HG03060 (cell line): ENCODE data around the gene DTNB.
A peak's percentile ranks its signal among the peaks of the same experiment; 100 is the strongest.

Experiments
- ATAC-seq: cut with Tn5 transposase; IDR thresholded peaks from one replicate; pipeline ENCODE4 v1.9.1; 2021; ENCODE audit warnings: low read depth, moderate number of reproducible peaks; ENCODE audit not compliant: unreplicated experiment

The DTNB gene

GRCh38 chr2:25512707-25513106, 160.7 kb downstream of the DTNB start:
- no peak for ATAC-seq

- ATAC-seq: no peak
These were observed 167.2 kb downstream of the DTNB start for GRCh38 chr2:25506226-25506625.

GRCh38 chr2:25505622-25506021, 167.8 kb downstream of the DTNB start:
- no peak for ATAC-seq

- ATAC-seq: no peak
These were observed 168.2 kb downstream of the DTNB start for GRCh38 chr2:25505182-25505581.

- ATAC-seq: no peak
These were observed 169.1 kb downstream of the DTNB start for GRCh38 chr2:25504266-25504665.

GRCh38 chr2:25499157-25499556, 174.2 kb downstream of the DTNB start:
- ATAC-seq: no peak

- peak; percentile 58 for ATAC-seq
These were observed 175.4 kb downstream of the DTNB start for GRCh38 chr2:25497918-25498407.

- ATAC-seq: peak; percentile 22
These were observed 176.0 kb downstream of the DTNB start for GRCh38 chr2:25497229-25497917.

GRCh38 chr2:25494616-25495015, 178.8 kb downstream of the DTNB start:
- ATAC-seq: no peak

- no peak for ATAC-seq
These were observed 180.2 kb downstream of the DTNB start for GRCh38 chr2:25493207-25493606.

- ATAC-seq: no peak
These were observed 180.7 kb downstream of the DTNB start for GRCh38 chr2:25492726-25493125.

GRCh38 chr2:25491966-25492532, 181.3 kb downstream of the DTNB start:
- no peak for ATAC-seq

- no peak for ATAC-seq
These were observed 182.2 kb downstream of the DTNB start for GRCh38 chr2:25491003-25491696.

- ATAC-seq: no peak
These were observed 183.2 kb downstream of the DTNB start for GRCh38 chr2:25490217-25490616.

- no peak for ATAC-seq
These were observed 183.7 kb downstream of the DTNB start for GRCh38 chr2:25489631-25490030.

- ATAC-seq: peak; percentile 71
These were observed 189.6 kb downstream of the DTNB start for GRCh38 chr2:25483607-25484266.

GRCh38 chr2:25482341-25482740, 191.0 kb downstream of the DTNB start:
- no peak for ATAC-seq

- no peak for ATAC-seq
These were observed 191.7 kb downstream of the DTNB start for GRCh38 chr2:25481381-25482300.

- ATAC-seq: no peak
These were observed 192.8 kb downstream of the DTNB start for GRCh38 chr2:25480561-25480960.

GRCh38 chr2:25479761-25480160, 193.6 kb downstream of the DTNB start:
- ATAC-seq: no peak
